ENCODE data around the gene CRYGA. TPM values are rescaled to one million over a fixed set of nuclear protein-coding genes. Genes with fewer than 3 reads are reported as not detected.

The CRYGA gene
- total RNA-seq, 2 experiments from 2014 or later, result not detected

Other genes starting within 250 kb of the CRYGA start
- 1 to 10 TPM; 4.5 to 5.5 TPM for gene PLEKHM3, start 138.1 kb downstream of the CRYGA start, total RNA-seq
- gene CRYGD, start 39.1 kb downstream of the CRYGA start, total RNA-seq, result not detected
- not detected for gene CRYGC, start 33.8 kb downstream of the CRYGA start, total RNA-seq
- gene CRYGB, start 17.4 kb downstream of the CRYGA start, total RNA-seq, result not detected
- gene C2orf80, start 26.4 kb upstream of the CRYGA start, total RNA-seq, result not detected
- gene IDH1, start 91.5 kb upstream of the CRYGA start, total RNA-seq, result 10 to 100 TPM; 30.9 to 32.9 TPM
- 10 to 100 TPM; 22.4 to 23.7 TPM for gene PIKFYVE, start 102.7 kb upstream of the CRYGA start, total RNA-seq
- under 1 TPM in 1 of 2 experiments, not detected in 1; 0.10 TPM for gene PTH2R, start 243.2 kb upstream of the CRYGA start, total RNA-seq